RWPE2 (cell line): Measurements from ENCODE around the gene KDM4C.

Experiments used
- ATAC-seq: fragments of 200-7000 bp; cut with Tn5 transposase; 3 replicates; pipeline ENCODE4 v1.9.1; 2021; ENCODE audit warnings: low read depth
- DNase-seq: peaks from one replicate; pipeline ENCODE4 v3.0.0-alpha.2; 2020; ENCODE audit warnings: low spot score
- H3K27ac ChIP-seq: fragments of 450-650 bp; 2 replicates; pipeline ENCODE4 v1.5.1; 2017; ENCODE audit warnings: mild to moderate bottlenecking; ENCODE audit not compliant: poor library complexity, severe bottlenecking
- H3K27me3 ChIP-seq: fragments of 250-450 bp; sonication (Bioruptor Pico); 2 replicates; pipeline ENCODE4 v1.5.1; 2021; ENCODE audit warnings: mild to moderate bottlenecking, moderate library complexity; ENCODE audit not compliant: insufficient read depth, poor library complexity, severe bottlenecking
- H3K36me3 ChIP-seq: fragments of 250-450 bp; sonication (Bioruptor Pico); 2 replicates; pipeline ENCODE4 v1.5.1; 2020; ENCODE audit warnings: low read depth, mild to moderate bottlenecking, moderate library complexity
- H3K4me1 ChIP-seq: fragments of 250-450 bp; sonication (Bioruptor Pico); 2 replicates; pipeline ENCODE4 v1.5.1; 2021; ENCODE audit warnings: mild to moderate bottlenecking, moderate library complexity; ENCODE audit not compliant: insufficient read depth, poor library complexity, severe bottlenecking
- H3K4me3 ChIP-seq: fragments of 250-450 bp; sonication (Bioruptor Pico); 2 replicates; pipeline ENCODE4 v1.5.1; 2021; ENCODE audit warnings: mild to moderate bottlenecking, moderate library complexity; ENCODE audit not compliant: severe bottlenecking
- H3K9me3 ChIP-seq: fragments of 250-450 bp; sonication (Bioruptor Pico); 2 replicates; pipeline ENCODE4 v1.5.1; 2021; ENCODE audit warnings: mild to moderate bottlenecking, moderate library complexity; ENCODE audit not compliant: severe bottlenecking
- TF ChIP-seq, protein P1 (sequence below): fragments of 450-650 bp; IDR thresholded peaks from one replicate; pipeline ENCODE4 v1.5.1; 2017; ENCODE audit warnings: mild to moderate bottlenecking, moderate library complexity; ENCODE audit not compliant: poor library complexity, severe bottlenecking

Gene KDM4C

DNA sequence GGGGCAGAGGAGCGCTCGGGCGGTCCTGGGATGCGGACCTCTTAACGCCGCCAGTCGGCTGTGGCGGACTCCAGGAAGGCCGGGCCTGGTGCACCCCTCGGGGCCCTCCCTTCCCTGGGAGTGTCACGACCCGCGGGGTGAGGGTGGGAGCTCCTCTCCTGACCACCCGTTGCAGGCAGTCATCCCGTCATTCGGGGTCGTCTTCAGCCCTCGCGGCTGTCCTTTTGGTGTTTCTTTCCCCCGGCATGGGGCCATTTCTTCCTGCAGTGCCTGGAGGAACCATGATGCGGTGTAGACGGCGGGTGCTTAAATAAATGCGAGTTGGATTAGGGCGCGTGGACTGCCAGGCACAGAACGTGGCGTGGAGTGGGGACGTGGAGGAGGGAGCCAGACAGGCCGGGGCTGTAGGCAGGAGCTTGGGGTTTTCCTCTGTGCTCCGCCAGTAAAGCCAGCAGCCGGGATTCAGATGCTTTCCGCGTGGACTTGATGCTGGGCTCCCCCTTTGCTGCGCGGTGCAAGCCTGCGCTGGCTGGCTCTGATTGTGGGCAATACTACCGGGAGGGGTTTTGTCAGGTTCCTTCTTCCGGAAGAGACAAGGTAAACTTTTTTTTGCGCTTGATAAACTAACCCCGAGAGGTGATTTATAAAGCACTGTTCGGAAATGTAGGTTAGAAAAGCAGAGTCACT is 868 bp downstream of the KDM4C start:
- ATAC-seq (peak; percentile 54), DNase-seq (peak; percentile 72)
- H3K9me3 ChIP-seq: no peaks in the 10 kb centered on the region
- peak overlapping the region; percentile 77 for H3K4me3 ChIP-seq
- peak overlapping the region; percentile 74 for H3K27ac ChIP-seq
- TF ChIP-seq, protein P1, sequence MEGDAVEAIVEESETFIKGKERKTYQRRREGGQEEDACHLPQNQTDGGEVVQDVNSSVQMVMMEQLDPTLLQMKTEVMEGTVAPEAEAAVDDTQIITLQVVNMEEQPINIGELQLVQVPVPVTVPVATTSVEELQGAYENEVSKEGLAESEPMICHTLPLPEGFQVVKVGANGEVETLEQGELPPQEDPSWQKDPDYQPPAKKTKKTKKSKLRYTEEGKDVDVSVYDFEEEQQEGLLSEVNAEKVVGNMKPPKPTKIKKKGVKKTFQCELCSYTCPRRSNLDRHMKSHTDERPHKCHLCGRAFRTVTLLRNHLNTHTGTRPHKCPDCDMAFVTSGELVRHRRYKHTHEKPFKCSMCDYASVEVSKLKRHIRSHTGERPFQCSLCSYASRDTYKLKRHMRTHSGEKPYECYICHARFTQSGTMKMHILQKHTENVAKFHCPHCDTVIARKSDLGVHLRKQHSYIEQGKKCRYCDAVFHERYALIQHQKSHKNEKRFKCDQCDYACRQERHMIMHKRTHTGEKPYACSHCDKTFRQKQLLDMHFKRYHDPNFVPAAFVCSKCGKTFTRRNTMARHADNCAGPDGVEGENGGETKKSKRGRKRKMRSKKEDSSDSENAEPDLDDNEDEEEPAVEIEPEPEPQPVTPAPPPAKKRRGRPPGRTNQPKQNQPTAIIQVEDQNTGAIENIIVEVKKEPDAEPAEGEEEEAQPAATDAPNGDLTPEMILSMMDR: no peak
- H3K4me1 ChIP-seq: peaks cover 4% of the 10 kb centered on the region
- no peaks in the 10 kb centered on the region for H3K27me3 ChIP-seq
- no peaks in the 10 kb centered on the region for H3K36me3 ChIP-seq

DNA sequence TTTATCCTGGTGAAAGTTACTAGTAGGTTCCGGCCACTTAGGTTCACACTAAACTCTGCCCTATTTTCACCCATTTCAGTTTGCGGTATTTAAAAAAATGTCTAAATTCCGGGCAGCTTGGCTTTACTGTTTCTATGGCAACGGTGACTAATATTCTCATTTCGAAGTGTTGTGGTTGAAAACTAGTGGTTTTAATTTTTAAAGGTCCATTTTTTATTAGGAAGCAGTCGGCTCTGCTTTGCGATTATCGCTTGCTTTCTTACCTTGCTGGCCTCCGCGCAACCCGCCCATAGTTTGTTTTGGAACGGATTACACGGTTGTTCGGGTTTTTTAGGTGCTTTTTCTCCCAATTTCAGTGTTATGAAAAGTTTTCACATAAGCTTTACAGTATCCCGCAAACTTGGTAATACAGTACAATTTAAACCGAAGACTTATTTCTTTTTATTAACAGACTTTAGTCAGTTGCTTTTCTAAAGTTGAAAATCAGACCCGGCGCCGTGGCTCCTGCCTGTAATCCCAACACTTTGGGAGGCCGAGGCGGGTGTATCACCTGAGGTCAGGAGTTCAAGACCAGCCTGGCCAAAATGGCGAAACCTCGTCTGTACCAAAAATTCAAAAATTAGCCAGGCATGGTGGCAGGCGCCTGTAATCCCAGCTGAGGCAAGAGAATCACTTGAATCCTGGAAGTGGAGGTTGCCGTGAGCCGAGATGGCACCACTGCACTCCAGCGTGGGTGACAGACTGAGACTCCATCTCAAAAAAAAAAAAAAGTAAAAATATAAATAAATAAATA is 1.6 kb downstream of the KDM4C start:
- ATAC-seq (peak; percentile 3; the same call in 2 of the 3 replicates), DNase-seq (no peak)
- Histone ChIP-seq H3K27ac (peak overlapping the region; percentile 74), H3K27me3 (no peaks in the 10 kb centered on the region), H3K36me3 (no peaks in the 10 kb centered on the region), H3K4me3 (peak overlapping the region; percentile 77), H3K4me1 (peaks cover 6% of the 10 kb centered on the region), H3K9me3 (no peaks in the 10 kb centered on the region)
- TF ChIP-seq, protein P1: no peak

DNA sequence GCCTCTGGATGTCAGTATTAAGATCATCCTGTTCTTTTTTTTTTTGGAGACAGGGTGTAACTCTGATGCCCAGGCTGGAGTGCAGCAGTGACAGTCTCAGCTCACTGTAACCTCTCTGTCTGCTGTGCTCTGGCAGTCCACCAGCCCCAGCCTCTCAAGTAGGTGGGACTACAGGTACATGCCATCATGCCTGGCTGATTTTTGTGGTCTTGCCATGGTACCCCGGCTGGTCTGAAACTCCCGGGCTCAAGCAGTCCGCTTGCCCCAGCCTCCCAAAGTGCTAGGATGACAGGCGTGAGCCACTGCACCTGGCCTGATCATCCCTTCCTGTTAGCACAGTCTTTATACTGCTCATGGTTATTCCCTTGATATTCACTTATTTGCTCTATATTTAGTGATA is 3.5 kb downstream of the KDM4C start:
- Histone ChIP-seq H3K27ac (no peak overlapping the region), H3K9me3 (no peaks in the 10 kb centered on the region), H3K36me3 (no peaks in the 10 kb centered on the region), H3K4me1 (peaks cover 7% of the 10 kb centered on the region), H3K27me3 (no peaks in the 10 kb centered on the region), H3K4me3 (no peak overlapping the region)
- no peak for ATAC-seq
- no peak for DNase-seq
- TF ChIP-seq, protein P1: no peak

DNA sequence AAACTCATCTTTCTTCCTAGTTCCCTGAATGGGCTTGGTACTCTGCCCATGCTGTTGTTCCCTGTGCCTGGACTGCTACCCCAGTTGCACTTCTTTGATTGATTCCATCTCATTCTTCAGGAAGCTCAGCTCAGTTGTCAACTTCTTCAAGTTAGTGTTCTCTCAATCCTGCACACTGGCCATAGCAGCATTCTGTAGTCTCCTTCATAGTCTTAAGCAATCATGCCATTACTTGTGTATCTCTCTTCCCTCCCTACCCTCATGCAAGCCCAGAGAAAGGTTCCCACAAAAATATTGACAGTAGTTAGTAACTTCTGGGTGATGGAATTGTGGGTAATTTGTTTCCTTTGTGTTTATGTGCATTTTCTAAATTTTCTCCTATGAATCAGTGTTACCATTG is 5.5 kb downstream of the KDM4C start:
- Histone ChIP-seq H3K36me3 (no peaks in the 10 kb centered on the region), H3K27ac (no peak overlapping the region)
- no peak for DNase-seq

More for the DNA sequence above, 5.5 kb downstream of the KDM4C start:
- Histone ChIP-seq H3K9me3 (no peaks in the 10 kb centered on the region), H3K4me3 (no peak overlapping the region), H3K27me3 (no peaks in the 10 kb centered on the region), H3K4me1 (peaks cover 7% of the 10 kb centered on the region)
- TF ChIP-seq, protein P1: no peak
- no peak for ATAC-seq
